ENCODE data around the gene C19orf53. TPM values are rescaled to one million over a fixed set of nuclear protein-coding genes. Genes with fewer than 3 reads are reported as not detected.

C19orf53 gene
- total and polyA plus RNA-seq, 9 of the 15 experiments (the other 6 are each of a cell fraction or from before 2014, with no cell fraction given), result 98.5 to 441 (median 164) TPM

GRCh38 chr19:13731147-13731964 lies 42.9 kb upstream of the C19orf53 start (continued):
- no peak for TF ChIP-seq HINFP (tag; conservative IDR thresholded peaks at IDR 0.05; ENCODE audit: low read depth)
- TF ChIP-seq CREM (IDR thresholded peaks at IDR 0.05; ENCODE audit: low read depth), result 0 out of 2 replicates have a peak, but pooled peaks have one; percentile 21
- TF ChIP-seq RBBP5 (IDR thresholded peaks at IDR 0.05; ENCODE audit: borderline replicate concordance, insufficient read depth, low read length, poor library complexity, severe bottlenecking), result peak; percentile 38
- peak; percentile 70; the same call in 1 of the 2 replicates for TF ChIP-seq GATAD2A (IDR thresholded peaks at IDR 0.05)
- no peak for TF ChIP-seq EHMT2 (IDR thresholded peaks at IDR 0.05)
- no peak for TF ChIP-seq CTCFL (IDR thresholded peaks at IDR 0.05; ENCODE audit: borderline replicate concordance, insufficient read depth, low read depth, low read length, poor library complexity, severe bottlenecking)
- TF ChIP-seq RBFOX2 (IDR thresholded peaks at IDR 0.05; ENCODE audit: low read depth, low read length), result peak; percentile 77
- TF ChIP-seq HMGN3 (IDR thresholded peaks at IDR 0.05; ENCODE audit: borderline replicate concordance, extremely low read depth, insufficient read length, low read depth, low read length), result no peak
- TF ChIP-seq U2AF1 (optimal IDR thresholded peaks at IDR 0.05; ENCODE audit: low read depth, low read length), result no peak
- TF ChIP-seq NR0B1 (IDR thresholded peaks at IDR 0.05; ENCODE audit: partially characterized antibody), result no peak
- no peak for TF ChIP-seq NCOA6 (IDR thresholded peaks at IDR 0.05)
- TF ChIP-seq RCOR1 (IDR thresholded peaks at IDR 0.05; ENCODE audit: borderline replicate concordance in 1 of 2, low read depth in 2 of 2, low read length in 2 of 2), result 0 out of 4 replicates have a peak, but pooled peaks of 1 of the 2 experiments have one; percentile 9
- TF ChIP-seq POLR3A (IDR thresholded peaks at IDR 0.05; ENCODE audit: borderline replicate concordance, extremely low read depth, insufficient read depth, insufficient read length), result no peak
- no peak for TF ChIP-seq MCM2 (IDR thresholded peaks at IDR 0.05; ENCODE audit: low read depth)
- TF ChIP-seq PTBP1 (IDR thresholded peaks at IDR 0.05; ENCODE audit: low read depth, low read length), result no peak
- no peak; the same call in 1 of the 2 replicates for TF ChIP-seq CREB1 (IDR thresholded peaks at IDR 0.05)
- 0 out of 2 replicates have a peak, but pooled peaks have one; percentile 32 for TF ChIP-seq CREB1 (CRISPR knock-in tag; IDR thresholded peaks at IDR 0.05)
- TF ChIP-seq L3MBTL2 (IDR thresholded peaks at IDR 0.05), result peak; percentile 65
- TF ChIP-seq MYC (IDR thresholded peaks at IDR 0.05; ENCODE audit: low read depth, low read length), result peak; percentile 20; the same call in 1 of the 2 replicates
- TF ChIP-seq MYC (CRISPR knock-in tag; IDR thresholded peaks at IDR 0.05; ENCODE audit: borderline replicate concordance, low read depth), result no peak; the same call in 1 of the 2 replicates
- no peak for TF ChIP-seq TRIM28 (IDR thresholded peaks at IDR 0.05)
- peak; percentile 32 for TF ChIP-seq CCNT2 (IDR thresholded peaks at IDR 0.05; ENCODE audit: borderline replicate concordance, extremely low read depth, insufficient read length, low read depth, low read length)

Measured in K562 (cell line).